HuH-7.5 (cell line): ENCODE results near the gene GPA33.

Experiments used
- DNase-seq: peaks from one replicate; pipeline ENCODE4 v3.0.0; 2011; ENCODE audit warnings: low spot score

The GPA33 gene, protein sequence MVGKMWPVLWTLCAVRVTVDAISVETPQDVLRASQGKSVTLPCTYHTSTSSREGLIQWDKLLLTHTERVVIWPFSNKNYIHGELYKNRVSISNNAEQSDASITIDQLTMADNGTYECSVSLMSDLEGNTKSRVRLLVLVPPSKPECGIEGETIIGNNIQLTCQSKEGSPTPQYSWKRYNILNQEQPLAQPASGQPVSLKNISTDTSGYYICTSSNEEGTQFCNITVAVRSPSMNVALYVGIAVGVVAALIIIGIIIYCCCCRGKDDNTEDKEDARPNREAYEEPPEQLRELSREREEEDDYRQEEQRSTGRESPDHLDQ

DNA sequence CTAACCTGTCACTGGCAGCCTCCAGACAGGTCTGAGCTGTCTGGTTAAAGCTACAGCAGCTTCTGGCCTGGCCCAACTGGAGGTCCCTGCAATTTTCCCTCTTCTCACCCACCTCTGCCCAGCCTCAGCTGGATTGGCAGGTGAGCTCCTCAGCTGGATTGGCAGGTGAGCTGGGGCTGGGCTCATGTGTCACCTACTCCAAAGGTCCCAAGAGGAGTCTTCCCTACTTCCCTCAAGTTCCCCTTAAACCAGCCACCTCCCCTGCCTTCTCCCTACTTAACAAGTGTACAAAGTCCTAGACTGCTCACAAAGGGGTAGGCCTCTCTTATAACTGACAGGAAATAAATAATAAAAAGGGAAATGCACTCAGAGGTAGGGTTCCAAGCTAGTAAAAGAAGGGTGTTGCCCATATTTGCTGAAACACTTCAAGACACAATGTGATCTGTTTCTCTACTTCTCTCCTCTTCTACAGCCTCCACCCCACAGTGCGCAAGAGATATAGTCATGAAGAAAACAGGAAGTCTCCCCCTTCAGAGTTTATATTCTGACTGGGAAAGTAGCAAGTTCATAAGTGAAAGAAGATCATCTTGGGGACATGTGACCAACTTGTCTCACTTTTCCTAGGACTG, at the start of gene GPA33:
Gene GPA33 (minus strand): TSS at position 64 of the 629 bp plus-strand sequence. CDS start 90 bp downstream, outside the sequence.
- DNase-seq, result no peak

DNA sequence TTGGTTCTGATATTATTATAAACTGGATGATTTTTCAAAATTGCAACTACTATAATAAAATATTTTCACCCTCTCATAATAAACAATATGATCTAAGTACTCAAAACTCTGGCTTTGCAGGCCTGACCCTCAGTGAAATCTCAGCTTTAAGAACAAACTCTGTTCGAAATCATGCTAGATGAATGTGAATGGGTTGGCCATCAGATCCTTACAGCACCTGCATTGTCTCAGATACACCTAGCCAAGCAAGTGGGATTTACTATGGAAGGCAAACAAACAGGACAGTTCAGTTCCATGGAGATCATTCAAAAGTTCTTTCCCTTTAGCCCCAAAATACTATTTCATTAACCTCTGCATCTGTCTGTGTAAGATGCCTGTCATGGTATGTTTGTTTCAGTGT, 48.5 kb upstream of the GPA33 start:
- no peak for DNase-seq

DNA sequence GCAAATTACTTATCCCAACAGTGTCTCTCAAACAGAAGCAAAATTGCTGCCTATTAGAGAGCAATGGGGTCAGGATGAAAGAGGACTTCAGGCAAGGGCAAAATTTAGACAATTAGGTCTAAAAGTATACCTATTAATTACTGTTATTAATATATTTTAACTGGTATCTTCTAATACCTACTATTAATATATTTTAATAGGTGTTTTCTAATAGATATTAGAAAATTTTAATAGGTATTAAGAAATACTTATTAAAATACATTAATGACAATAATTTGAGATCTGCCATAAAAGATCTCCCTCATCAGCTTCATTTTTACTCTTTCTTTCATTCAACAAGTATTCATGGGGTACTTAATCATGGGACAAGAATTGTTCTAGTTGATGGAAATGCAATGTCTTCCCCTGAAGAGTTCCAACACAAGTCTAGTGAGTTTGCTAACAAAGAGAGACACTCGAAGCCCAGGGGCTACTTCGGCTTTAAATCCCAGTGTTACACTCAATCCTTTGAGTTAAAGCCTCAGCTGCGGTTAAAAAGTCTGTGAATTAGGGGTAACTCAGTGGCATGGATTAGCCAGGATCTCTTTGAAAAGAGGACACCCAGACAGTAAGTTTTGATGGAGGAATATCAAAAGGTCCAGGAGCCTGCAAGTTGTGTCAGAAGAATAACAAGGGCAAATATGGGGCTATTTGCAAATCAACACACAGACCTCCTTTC, 47.8 kb upstream of the GPA33 start:
- no peak for DNase-seq

DNA sequence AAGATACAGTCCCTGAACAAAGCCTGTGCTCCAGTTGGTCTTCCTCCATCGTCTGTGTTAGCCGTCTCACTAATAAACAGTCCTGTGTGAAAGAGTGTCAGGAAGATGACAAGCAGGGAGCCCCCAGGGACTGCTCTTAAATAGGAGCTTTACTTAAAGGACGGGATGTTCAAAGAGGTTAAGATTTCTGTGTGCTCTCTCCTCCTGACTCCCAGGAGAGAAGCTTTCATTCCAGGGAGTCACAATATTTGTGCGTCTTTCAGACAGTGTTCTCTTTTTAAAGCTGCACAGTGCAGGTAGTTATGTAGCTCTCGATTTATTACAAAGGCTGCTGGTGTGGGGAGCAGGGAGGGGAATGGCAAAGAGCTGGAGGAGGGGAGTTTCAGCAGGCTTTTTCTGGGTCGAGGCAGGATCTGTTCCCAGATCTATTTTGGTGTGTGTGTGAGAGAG, 47.2 kb upstream of the GPA33 start:
- DNase-seq, result no peak

DNA sequence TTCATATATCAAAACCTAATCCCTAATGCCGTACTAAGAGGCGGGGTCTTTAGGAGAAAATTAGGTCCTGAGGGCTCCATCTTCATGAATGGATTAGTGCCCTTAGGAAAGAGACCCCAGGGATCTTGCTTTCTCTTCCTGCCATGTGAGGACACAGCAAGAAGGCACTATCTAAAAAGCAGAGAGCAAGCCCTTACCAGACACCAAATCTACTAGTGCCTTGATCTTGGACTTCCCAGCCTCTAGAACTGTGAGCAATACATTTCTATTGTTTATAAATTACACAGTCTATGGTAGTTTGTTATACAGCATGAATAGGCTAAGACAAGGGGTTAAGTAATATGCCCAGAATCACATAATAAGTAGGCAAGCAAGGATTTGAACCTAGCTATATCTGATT, 46.6 kb upstream of the GPA33 start:
- DNase-seq, result no peak

DNA sequence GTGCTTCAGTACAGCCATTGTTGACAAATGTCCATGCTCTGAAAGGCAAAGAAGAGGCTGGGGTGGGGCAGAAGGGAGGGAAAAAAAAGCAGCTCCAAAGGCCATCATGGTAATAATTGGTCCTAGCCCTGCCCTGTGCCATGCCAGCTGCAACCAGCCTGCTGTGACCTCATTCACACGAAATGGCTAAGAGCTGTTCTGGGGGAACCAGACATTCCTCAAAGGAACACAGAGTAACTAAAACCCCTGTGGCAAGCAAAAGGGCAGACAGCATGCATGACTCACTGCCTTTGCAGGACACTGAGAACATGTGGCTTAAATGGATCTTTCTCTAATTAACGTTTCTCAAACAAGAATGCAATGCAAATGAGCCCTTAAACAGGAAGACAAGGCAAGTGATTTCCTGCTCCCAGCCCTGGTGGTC, 46.0 kb upstream of the GPA33 start:
- DNase-seq, result no peak

DNA sequence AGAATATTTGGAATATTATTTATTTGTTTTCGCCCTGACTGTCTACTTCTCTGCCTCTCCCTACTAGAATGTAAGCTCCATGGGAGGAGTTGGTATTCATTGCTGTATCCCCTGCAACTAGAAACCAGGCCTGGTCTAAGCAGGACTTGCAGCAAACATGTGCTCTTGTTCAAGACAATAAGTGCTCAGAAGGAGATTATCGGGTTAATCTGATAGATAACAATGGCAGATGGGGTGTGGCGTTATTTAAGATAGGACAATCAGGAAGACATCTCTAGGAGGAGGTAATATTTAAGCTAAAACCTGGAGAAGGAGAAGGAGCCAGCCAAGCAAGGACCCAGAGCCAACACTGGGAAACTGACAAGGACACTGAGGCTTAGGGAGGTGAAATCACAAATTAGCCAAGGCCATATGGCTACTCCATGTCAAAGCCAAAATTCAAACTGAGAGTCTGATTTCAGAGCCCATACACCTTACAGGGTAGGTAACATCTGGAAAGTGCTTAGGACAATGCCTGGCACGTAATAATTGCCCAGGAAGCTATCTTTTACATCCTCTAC, 45.2 kb upstream of the GPA33 start:
- DNase-seq, result no peak

DNA sequence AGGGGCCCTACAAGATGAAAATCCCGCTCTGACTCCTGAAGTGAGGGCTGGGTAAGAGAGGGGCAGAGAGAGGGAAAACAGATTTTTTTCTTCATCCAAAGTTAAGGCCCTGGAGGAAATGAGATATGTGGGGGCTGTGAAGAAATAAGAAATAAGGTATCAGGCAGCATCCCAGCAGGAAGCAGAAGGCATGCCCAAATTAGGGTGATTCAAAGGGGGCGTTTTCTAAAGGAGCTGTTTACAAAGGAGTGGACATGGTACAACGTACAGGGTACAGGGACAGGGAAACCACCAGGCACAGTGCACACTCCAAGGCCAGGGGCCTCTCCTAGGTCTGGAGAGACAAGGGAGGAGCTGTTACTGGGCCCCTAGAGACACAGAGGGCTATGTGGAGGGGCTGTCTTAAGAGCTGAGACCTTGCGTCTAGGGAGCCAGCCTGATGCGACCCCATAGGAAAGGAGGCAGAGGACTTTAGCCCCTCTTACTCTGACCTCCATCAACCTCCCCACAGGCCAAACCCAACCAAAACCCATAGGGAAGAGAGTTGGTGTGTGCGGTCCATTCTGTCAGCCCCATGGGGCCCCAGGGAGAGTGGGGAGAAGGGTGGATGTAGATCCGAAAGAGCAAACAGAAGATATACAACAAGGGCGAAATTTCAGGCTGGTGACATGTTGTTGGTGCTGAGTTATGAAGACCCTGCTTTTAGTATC, 42.3 kb upstream of the GPA33 start:
- no peak for DNase-seq

DNA sequence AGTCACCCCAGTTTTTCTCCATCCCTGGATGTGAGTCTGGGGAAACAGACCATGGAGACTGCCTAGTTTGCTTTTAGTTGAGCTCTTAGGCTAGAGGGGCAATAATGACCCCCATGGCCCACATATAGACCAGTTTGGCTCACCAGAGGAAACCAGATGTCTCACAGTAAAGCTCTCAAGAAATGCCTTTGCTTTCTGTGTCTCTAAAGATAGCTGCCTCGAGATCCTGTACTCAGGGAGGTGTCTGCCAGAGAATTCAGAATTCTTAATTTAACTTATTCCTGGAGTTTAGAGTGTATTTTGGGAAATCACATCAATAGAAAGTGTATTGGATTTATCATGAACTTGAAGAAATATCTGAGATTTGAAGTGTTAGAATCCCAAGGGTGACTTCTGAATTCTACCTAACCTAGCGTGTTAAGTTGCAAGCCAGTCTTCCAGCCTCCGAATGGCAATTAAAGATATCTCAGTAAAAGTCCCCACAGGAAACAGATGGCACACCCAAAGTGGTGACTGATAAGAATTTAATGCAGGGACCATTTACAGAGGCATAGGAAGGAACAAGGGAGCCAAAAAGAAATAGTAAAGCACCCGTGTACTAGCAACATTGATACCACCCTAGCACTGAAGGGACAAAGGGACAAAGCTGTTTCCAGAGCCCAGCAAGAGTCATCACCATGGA, 40.8 kb upstream of the GPA33 start:
- no peak for DNase-seq

DNA sequence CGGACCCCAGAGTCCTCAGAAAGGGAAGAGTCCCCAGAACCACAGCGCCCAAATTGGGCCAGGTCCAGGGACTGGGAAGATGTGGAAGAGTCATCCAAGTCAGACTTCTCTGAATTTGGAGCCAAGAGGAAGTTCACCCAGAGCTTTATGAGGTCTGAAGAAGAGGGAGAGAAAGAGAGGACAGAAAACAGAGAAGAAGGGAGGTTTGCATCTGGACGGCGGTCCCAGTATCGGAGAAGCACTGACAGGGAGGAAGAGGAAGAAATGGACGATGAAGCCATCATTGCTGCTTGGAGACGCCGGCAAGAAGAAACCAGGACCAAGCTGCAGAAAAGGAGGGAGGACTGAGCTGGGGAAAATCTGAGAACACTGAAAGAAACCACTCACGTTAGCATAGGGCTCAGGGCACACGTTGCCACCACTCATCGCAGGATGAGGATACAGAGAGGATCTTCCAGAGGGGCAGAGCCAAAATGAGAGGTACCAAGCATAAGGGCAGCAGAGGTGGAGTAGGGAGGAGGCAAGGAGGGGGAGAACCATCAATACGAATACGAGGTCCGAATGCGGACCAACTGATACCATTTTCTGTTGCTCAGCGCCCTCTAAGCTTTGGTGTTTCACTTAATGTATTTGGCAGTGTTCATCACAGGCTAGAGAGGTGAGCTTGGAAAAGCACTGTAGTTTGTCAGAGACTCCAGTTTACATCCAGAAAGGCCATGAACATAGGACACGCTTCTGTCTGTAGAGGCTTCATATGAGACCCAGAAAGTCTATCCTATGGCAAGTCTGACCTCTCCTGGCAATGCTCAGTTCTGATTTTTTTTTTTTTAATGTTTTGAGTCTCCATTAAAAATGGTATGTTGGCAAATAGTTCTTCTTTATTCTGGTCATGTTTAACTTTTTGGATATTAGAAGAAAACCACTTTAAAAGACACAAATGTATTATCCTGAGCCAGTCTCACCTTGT, 38.4 kb upstream of the GPA33 start:
- DNase-seq, result no peak

DNA sequence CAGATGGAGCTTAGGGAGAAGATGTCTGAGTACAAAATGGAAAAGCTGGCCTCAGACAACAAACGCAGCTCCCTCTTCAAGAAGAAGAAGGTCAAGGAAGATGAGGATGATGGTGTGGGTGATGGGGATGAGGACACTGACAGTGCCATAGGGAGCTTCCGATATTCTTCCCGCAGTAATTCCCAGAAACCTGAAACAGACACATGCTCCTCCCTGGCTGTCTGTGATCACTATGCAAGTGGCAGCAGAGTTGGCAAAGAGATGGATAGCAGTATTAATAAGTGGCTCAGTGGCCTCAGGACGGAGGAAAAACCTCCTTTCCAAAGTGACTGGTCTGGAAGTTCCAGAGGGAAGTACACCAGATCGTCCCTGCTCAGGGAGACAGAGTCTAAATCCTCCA, 37.5 kb upstream of the GPA33 start:
- DNase-seq, result no peak

DNA sequence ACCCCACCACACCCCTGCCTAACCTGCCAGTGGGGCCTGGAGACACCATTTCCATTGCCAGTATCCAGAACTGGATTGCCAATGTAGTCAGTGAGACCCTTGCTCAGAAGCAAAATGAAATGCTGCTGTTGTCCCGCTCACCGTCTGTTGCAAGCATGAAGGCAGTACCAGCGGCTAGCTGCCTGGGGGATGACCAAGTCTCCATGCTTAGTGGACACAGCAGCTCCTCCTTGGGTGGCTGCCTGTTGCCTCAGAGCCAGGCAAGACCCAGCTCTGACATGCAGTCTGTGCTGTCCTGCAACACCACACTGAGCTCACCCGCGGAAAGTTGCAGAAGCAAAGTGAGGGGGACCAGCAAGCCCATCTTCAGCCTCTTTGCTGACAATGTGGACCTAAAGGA, 37.1 kb upstream of the GPA33 start:
- DNase-seq, result no peak

DNA sequence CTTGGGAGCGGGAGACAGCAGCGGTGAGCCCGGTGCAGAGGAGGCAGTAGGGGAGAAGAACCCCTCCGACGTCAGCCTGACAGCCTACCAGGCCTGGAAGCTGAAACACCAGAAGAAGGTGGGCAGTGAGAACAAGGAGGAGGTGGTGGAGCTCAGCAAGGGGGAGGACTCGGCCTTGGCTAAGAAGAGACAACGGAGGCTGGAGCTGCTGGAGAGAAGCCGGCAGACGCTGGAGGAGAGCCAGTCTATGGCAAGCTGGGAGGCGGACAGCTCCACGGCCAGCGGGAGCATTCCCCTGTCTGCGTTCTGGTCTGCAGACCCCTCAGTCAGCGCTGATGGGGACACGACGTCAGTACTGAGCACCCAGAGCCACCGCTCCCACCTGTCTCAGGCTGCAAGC, 36.6 kb upstream of the GPA33 start:
- no peak for DNase-seq

DNA sequence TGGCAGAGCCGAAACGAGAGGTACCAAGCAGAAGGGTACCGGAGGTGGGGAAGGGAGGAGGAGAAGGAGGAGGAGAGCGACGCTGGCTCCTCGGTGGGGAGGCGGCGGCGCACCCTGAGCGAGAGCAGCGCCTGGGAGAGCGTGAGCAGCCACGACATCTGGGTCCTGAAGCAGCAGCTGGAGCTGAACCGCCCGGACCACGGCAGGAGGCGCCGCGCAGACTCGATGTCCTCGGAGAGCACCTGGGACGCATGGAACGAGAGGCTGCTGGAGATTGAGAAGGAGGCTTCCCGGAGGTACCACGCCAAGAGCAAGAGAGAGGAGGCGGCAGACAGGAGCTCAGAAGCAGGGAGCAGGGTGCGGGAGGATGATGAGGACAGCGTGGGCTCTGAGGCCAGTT, 36.1 kb upstream of the GPA33 start:
- no peak for DNase-seq

DNA sequence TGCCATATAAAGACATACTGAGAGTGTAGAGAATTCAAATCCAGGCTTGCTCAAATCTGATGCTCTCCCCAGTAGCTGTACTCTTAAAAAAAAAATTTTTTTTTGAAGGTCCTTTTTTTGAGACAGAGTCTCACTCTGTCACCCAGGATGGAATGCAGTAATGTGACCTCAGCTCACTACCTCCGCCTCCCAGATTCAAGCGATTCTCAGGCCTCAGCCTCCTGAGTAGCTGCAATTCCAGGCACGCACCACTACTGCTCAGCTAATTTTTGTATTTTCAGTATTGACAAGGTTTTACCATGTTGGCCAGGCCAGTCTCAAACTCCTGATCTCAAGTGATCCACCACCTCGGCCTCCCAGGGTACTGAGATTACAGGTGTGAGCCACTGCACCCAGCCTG, 32.4 kb upstream of the GPA33 start:
- no peak for DNase-seq

DNA sequence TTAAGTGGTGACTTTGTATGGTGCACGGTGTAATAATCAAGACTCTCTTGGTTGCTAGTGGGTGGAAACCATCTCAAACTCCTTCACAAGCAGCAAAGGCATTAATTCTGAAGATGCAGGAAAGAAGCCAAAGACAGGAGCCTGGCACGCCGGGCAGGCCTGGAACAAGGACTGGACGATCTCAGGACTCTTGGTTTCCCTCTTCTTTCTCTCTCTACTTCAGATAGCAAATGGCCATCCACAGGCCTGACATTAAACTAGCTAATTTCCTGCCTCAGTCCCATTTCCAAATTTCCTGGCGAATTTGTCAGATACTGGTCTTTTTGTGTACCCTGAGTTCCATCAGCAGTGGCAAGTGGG, 31.9 kb upstream of the GPA33 start:
- no peak for DNase-seq

DNA sequence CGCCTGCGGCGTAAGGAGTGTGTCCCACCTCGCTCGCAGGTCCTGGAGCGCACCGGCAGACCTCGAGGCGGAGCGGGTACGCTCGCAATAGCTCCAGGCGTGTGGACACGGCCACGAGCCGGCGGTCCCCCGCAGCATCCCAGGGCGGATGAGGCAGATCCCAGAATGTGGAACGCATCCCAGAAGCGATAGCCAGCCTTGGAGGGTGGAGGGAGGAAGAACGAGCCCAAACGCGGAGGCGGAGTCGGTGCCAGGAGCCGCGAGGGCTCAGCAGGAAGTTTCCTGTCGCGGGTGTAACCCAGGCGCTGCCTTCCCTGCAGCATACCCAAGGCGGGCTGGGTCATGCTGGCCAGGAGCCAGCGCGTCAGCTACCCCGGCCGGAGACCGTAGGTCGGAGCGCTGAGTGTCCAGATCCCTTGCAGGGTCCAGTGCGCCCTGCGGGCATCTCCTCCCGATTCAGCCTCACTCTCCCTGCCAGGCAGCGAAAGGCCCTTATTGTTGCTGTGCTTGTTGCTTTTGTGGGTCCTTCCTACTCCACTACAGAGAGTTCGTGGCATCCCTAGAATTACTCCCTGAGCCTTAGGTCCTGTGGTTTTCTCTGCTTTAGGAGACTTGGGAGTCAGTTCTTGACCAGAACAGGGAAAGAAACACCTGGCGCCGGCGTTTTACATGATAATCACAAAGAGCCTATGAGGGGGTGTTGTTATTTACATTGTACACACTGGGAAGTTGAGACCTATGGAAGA, 31.4 kb upstream of the GPA33 start:
- no peak for DNase-seq

DNA sequence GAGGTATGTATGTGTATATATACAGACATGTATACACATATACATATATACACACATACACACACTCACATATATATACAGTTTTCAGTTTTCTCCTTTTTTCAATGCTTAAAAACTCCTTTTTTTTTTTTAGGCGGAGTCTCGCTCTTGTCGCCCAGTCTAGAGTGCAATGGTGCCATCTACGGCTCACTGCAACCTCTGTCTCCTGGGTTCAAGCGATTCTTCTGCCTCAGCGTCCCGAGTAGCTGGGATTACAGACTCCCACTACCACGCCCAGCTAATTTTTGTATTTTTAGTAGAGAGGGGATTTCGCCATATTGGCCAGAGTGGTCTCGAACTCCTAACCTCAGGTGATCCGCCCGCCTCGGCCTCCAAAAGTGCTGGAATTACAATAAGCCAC, 30.7 kb upstream of the GPA33 start:
- no peak for DNase-seq

DNA sequence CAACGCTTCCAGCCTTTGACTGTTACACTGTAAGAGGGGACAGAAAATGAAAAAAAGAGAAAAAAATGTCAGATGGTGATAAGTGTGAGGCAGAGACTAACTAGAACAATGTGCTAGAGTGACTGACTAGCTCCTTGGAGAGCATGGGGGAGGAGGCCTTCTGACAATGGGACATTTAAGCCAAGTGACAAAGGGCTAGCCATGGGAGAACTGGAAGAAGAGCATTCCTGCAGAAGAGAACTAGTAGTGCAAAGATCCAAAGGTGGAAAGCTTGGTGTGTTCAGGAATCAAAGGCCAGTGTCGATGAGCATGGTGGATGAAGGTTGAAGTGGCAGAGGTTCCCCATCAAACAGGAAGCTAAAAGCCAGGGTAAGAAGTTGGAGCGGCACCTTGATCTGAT, 29.5 kb upstream of the GPA33 start:
- no peak for DNase-seq

DNA sequence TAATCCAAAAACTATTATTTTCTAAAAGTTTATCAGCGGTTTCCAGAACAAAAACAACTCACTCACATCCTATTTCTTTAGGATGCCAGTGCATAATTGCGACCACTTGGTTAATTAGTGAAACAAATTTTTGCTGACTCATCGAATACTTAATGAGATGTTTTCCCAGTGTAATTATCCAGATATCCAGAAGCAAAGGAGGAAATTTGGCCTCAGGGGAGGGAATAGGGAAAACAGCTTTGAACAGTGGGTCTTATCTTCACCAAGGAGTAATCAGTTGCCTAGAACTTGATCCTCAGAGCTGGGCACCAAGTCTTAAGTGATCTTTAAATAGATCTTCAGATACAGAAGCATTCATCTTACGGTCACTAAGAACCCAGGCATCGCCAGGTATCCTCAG, 28.0 kb upstream of the GPA33 start:
- no peak for DNase-seq
